ENCODE measurements around the gene CCDC190.
"Not testable (repeated sequence)": the region's sequence is repeated elsewhere in the genome, so short reads cannot be mapped to it uniquely, and the experiment has no call there.

DNA sequence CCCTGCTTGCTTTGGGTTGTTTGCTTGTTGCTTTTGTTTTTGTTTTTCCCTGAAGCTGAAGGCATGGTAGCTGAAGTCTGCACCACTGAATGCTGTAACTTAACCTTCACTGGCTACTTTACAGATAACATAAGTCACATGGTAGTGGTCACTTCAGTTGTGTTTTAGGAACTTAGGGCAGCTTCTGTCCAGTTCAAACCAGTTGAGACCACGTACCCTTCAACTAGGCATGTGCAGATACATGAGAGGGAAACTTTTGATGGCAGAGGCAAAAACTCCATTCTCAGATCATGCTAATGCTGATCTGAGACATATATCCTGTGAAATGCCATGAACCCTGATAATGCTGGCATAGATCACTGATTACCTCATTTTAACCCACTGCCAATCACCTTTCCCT is 42.3 kb downstream of the CCDC190 start:
- TF ChIP-seq, protein P1, sequence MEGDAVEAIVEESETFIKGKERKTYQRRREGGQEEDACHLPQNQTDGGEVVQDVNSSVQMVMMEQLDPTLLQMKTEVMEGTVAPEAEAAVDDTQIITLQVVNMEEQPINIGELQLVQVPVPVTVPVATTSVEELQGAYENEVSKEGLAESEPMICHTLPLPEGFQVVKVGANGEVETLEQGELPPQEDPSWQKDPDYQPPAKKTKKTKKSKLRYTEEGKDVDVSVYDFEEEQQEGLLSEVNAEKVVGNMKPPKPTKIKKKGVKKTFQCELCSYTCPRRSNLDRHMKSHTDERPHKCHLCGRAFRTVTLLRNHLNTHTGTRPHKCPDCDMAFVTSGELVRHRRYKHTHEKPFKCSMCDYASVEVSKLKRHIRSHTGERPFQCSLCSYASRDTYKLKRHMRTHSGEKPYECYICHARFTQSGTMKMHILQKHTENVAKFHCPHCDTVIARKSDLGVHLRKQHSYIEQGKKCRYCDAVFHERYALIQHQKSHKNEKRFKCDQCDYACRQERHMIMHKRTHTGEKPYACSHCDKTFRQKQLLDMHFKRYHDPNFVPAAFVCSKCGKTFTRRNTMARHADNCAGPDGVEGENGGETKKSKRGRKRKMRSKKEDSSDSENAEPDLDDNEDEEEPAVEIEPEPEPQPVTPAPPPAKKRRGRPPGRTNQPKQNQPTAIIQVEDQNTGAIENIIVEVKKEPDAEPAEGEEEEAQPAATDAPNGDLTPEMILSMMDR (IDR thresholded peaks at IDR 0.05) = not testable (repeated sequence)
- TF ChIP-seq POLR2AphosphoS5 (IDR thresholded peaks at IDR 0.05; ENCODE audit: low read depth, low read length) = not testable (repeated sequence)
- TF ChIP-seq, protein P2, sequence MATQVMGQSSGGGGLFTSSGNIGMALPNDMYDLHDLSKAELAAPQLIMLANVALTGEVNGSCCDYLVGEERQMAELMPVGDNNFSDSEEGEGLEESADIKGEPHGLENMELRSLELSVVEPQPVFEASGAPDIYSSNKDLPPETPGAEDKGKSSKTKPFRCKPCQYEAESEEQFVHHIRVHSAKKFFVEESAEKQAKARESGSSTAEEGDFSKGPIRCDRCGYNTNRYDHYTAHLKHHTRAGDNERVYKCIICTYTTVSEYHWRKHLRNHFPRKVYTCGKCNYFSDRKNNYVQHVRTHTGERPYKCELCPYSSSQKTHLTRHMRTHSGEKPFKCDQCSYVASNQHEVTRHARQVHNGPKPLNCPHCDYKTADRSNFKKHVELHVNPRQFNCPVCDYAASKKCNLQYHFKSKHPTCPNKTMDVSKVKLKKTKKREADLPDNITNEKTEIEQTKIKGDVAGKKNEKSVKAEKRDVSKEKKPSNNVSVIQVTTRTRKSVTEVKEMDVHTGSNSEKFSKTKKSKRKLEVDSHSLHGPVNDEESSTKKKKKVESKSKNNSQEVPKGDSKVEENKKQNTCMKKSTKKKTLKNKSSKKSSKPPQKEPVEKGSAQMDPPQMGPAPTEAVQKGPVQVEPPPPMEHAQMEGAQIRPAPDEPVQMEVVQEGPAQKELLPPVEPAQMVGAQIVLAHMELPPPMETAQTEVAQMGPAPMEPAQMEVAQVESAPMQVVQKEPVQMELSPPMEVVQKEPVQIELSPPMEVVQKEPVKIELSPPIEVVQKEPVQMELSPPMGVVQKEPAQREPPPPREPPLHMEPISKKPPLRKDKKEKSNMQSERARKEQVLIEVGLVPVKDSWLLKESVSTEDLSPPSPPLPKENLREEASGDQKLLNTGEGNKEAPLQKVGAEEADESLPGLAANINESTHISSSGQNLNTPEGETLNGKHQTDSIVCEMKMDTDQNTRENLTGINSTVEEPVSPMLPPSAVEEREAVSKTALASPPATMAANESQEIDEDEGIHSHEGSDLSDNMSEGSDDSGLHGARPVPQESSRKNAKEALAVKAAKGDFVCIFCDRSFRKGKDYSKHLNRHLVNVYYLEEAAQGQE (IDR thresholded peaks at IDR 0.05; ENCODE audit: insufficient read depth in 1 of 2, low read depth in 2 of 2, low read length in 1 of 2) = not testable (repeated sequence)

Measured in Panc1 (cell line).